CD4-positive, alpha-beta T cell treated with Interferon alpha-2 for 1 hour (primary cell): ENCODE data around the gene ANKFN1.
A peak's percentile ranks its signal among the peaks of the same experiment; 100 is the strongest.

Experiments
- DNase-seq, 2 donors: peaks; one replicate each; pipeline ENCODE4 v3.0.0-alpha.2; 2020 to 2022

ANKFN1 gene

GRCh38 chr17:56291226-56291805 is 138.0 kb downstream of the ANKFN1 start:
- no peak for DNase-seq

GRCh38 chr17:56292010-56292409 is 138.7 kb downstream of the ANKFN1 start:
- no peak for DNase-seq

- no peak for DNase-seq
Observed at GRCh38 chr17:56292578-56292977, 139.3 kb downstream of the ANKFN1 start.

GRCh38 chr17:56297184-56297583 is 143.9 kb downstream of the ANKFN1 start:
- peak in 1 of 2 donors; percentile 12 for DNase-seq

- DNase-seq, result no peak
Observed at GRCh38 chr17:56298846-56299245, 145.6 kb downstream of the ANKFN1 start.

- no peak for DNase-seq
Observed at GRCh38 chr17:56300144-56300543, 146.9 kb downstream of the ANKFN1 start.

- no peak for DNase-seq
Observed at GRCh38 chr17:56305007-56305406, 151.7 kb downstream of the ANKFN1 start.

- no peak for DNase-seq
Observed at GRCh38 chr17:56309897-56310296, 156.6 kb downstream of the ANKFN1 start.

GRCh38 chr17:56310782-56311181 is 157.5 kb downstream of the ANKFN1 start:
- peak in 1 of 2 donors; percentile 7 for DNase-seq

- DNase-seq, result peak in 1 of 2 donors; percentile 15
Observed at GRCh38 chr17:56313201-56313600, 159.9 kb downstream of the ANKFN1 start.

GRCh38 chr17:56314026-56314425 is 160.8 kb downstream of the ANKFN1 start:
- no peak for DNase-seq

GRCh38 chr17:56314984-56315602 is 161.8 kb downstream of the ANKFN1 start:
- DNase-seq, result no peak

- no peak for DNase-seq
Observed at GRCh38 chr17:56316604-56317003, 163.3 kb downstream of the ANKFN1 start.

- no peak for DNase-seq
Observed at GRCh38 chr17:56317351-56318208, 164.3 kb downstream of the ANKFN1 start.

GRCh38 chr17:56319531-56319930 is 166.3 kb downstream of the ANKFN1 start:
- DNase-seq, result peak in 1 of 2 donors; percentile 20

GRCh38 chr17:56320443-56320842 is 167.2 kb downstream of the ANKFN1 start:
- DNase-seq, result no peak

- no peak for DNase-seq
Observed at GRCh38 chr17:56322991-56323390, 169.7 kb downstream of the ANKFN1 start.

GRCh38 chr17:56324676-56325075 is 171.4 kb downstream of the ANKFN1 start:
- DNase-seq, result no peak

GRCh38 chr17:56325313-56326000 is 172.2 kb downstream of the ANKFN1 start:
- DNase-seq, result no peak

- DNase-seq, result no peak
Observed at GRCh38 chr17:56326001-56326359, 172.7 kb downstream of the ANKFN1 start.

- DNase-seq, result no peak
Observed at GRCh38 chr17:56347639-56348038, 194.4 kb downstream of the ANKFN1 start.

GRCh38 chr17:56350592-56350991 is 197.3 kb downstream of the ANKFN1 start:
- no peak for DNase-seq

- DNase-seq, result no peak
Observed at GRCh38 chr17:56351675-56352074, 198.4 kb downstream of the ANKFN1 start.
